Measurements from ENCODE around the gene THAP7. TPM values are rescaled to one million over a fixed set of nuclear protein-coding genes. Genes with fewer than 3 reads are reported as not detected.

Gene THAP7
- total and polyA plus RNA-seq, 2 of the 13 experiments (the other 11 are each of a cell fraction or from before 2014, with no cell fraction given) = 13.0 to 25.5 TPM

DNA sequence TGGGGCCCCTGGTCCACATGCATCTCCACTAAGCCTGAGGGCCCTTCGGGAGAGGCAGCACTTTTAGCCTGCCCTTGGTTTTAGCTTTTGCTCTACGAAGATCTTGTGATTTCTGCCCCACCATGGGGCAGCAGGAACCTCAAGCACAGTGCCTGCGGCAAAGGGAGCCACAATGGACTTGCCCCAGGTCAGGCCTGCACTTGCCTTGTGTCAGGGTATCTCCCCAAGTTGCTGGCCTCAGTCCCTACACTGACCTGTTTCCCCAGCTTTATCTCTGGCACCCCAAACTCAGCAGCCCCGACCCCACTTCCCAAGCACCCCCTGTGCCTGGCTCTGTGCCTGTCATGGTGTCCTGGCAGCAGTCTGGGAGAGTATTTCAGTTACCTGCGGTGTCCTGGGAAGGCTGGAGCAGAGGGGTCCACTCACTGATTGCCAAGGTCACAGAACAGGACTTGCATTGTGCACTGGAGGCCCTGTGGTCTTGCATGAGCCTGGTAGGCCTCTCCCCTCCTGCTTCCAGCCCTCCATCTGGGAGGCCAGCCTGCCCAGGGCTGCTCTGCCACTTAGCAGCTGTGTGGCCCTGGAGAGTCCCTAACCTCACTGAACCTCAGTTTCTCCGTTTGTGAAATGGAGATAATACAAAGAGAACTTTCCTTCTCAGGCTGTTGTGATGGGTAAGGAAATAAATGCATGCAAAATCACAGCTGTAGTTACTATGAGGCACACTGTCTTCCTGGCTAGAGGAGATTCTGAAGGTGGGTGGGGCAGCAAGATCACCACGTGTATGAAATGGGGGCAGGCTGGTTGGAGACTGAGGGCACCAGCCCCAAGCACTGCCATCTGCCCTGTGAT lies 38.5 kb downstream of the THAP7 start (continued):
- TF ChIP-seq, protein P1, sequence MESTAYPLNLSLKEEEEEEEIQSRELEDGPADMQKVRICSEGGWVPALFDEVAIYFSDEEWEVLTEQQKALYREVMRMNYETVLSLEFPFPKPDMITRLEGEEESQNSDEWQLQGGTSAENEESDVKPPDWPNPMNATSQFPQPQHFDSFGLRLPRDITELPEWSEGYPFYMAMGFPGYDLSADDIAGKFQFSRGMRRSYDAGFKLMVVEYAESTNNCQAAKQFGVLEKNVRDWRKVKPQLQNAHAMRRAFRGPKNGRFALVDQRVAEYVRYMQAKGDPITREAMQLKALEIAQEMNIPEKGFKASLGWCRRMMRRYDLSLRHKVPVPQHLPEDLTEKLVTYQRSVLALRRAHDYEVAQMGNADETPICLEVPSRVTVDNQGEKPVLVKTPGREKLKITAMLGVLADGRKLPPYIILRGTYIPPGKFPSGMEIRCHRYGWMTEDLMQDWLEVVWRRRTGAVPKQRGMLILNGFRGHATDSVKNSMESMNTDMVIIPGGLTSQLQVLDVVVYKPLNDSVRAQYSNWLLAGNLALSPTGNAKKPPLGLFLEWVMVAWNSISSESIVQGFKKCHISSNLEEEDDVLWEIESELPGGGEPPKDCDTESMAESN (CRISPR knock-in tag; conservative IDR thresholded peaks at IDR 0.05) = no peak
- no peak for TF ChIP-seq ZNF678 (CRISPR knock-in tag; IDR thresholded peaks at IDR 0.05)
- no peak for TF ChIP-seq MBNL3 (CRISPR knock-in tag; conservative IDR thresholded peaks at IDR 0.05)
- TF ChIP-seq, protein P2, sequence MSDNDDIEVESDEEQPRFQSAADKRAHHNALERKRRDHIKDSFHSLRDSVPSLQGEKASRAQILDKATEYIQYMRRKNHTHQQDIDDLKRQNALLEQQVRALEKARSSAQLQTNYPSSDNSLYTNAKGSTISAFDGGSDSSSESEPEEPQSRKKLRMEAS (IDR thresholded peaks at IDR 0.05) = peak; percentile 85
- TF ChIP-seq CREB1 (IDR thresholded peaks at IDR 0.05) = no peak
- TF ChIP-seq CREB1 (CRISPR knock-in tag; IDR thresholded peaks at IDR 0.05) = no peak
- TF ChIP-seq RXRB (CRISPR knock-in tag; IDR thresholded peaks at IDR 0.05; ENCODE audit: borderline replicate concordance) = peak; percentile 59; the same call in 1 of the 2 replicates
- TF ChIP-seq POGZ (CRISPR knock-in tag; IDR thresholded peaks at IDR 0.05) = 0 out of 2 replicates have a peak, but pooled peaks have one; percentile 31
- TF ChIP-seq, protein P3, sequence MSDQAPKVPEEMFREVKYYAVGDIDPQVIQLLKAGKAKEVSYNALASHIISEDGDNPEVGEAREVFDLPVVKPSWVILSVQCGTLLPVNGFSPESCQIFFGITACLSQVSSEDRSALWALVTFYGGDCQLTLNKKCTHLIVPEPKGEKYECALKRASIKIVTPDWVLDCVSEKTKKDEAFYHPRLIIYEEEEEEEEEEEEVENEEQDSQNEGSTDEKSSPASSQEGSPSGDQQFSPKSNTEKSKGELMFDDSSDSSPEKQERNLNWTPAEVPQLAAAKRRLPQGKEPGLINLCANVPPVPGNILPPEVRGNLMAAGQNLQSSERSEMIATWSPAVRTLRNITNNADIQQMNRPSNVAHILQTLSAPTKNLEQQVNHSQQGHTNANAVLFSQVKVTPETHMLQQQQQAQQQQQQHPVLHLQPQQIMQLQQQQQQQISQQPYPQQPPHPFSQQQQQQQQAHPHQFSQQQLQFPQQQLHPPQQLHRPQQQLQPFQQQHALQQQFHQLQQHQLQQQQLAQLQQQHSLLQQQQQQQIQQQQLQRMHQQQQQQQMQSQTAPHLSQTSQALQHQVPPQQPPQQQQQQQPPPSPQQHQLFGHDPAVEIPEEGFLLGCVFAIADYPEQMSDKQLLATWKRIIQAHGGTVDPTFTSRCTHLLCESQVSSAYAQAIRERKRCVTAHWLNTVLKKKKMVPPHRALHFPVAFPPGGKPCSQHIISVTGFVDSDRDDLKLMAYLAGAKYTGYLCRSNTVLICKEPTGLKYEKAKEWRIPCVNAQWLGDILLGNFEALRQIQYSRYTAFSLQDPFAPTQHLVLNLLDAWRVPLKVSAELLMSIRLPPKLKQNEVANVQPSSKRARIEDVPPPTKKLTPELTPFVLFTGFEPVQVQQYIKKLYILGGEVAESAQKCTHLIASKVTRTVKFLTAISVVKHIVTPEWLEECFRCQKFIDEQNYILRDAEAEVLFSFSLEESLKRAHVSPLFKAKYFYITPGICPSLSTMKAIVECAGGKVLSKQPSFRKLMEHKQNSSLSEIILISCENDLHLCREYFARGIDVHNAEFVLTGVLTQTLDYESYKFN (CRISPR knock-in tag; conservative IDR thresholded peaks at IDR 0.05) = peak; percentile 80
- no peak for TF ChIP-seq THYN1 (CRISPR knock-in tag; IDR thresholded peaks at IDR 0.05; ENCODE audit: borderline replicate concordance, low read depth)
- TF ChIP-seq, protein P4, sequence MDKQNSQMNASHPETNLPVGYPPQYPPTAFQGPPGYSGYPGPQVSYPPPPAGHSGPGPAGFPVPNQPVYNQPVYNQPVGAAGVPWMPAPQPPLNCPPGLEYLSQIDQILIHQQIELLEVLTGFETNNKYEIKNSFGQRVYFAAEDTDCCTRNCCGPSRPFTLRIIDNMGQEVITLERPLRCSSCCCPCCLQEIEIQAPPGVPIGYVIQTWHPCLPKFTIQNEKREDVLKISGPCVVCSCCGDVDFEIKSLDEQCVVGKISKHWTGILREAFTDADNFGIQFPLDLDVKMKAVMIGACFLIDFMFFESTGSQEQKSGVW (CRISPR knock-in tag; IDR thresholded peaks at IDR 0.05; ENCODE audit: borderline replicate concordance) = no peak
- TF ChIP-seq, protein P5, sequence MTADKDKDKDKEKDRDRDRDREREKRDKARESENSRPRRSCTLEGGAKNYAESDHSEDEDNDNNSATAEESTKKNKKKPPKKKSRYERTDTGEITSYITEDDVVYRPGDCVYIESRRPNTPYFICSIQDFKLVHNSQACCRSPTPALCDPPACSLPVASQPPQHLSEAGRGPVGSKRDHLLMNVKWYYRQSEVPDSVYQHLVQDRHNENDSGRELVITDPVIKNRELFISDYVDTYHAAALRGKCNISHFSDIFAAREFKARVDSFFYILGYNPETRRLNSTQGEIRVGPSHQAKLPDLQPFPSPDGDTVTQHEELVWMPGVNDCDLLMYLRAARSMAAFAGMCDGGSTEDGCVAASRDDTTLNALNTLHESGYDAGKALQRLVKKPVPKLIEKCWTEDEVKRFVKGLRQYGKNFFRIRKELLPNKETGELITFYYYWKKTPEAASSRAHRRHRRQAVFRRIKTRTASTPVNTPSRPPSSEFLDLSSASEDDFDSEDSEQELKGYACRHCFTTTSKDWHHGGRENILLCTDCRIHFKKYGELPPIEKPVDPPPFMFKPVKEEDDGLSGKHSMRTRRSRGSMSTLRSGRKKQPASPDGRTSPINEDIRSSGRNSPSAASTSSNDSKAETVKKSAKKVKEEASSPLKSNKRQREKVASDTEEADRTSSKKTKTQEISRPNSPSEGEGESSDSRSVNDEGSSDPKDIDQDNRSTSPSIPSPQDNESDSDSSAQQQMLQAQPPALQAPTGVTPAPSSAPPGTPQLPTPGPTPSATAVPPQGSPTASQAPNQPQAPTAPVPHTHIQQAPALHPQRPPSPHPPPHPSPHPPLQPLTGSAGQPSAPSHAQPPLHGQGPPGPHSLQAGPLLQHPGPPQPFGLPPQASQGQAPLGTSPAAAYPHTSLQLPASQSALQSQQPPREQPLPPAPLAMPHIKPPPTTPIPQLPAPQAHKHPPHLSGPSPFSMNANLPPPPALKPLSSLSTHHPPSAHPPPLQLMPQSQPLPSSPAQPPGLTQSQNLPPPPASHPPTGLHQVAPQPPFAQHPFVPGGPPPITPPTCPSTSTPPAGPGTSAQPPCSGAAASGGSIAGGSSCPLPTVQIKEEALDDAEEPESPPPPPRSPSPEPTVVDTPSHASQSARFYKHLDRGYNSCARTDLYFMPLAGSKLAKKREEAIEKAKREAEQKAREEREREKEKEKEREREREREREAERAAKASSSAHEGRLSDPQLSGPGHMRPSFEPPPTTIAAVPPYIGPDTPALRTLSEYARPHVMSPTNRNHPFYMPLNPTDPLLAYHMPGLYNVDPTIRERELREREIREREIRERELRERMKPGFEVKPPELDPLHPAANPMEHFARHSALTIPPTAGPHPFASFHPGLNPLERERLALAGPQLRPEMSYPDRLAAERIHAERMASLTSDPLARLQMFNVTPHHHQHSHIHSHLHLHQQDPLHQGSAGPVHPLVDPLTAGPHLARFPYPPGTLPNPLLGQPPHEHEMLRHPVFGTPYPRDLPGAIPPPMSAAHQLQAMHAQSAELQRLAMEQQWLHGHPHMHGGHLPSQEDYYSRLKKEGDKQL (CRISPR knock-in tag; IDR thresholded peaks at IDR 0.05; ENCODE audit: low read depth) = no peak
- no peak for TF ChIP-seq TBX3 (IDR thresholded peaks at IDR 0.05; ENCODE audit: borderline replicate concordance)
- TF ChIP-seq ZNF788 (CRISPR knock-in tag; IDR thresholded peaks at IDR 0.05; ENCODE audit: borderline replicate concordance) = peak; percentile 40; the same call in 1 of the 2 replicates
